GM12878 (cell line): ENCODE measurements around the gene AXDND1. TPM values are rescaled to one million over a fixed set of nuclear protein-coding genes. Genes with fewer than 3 reads are reported as not detected.

Source experiments
- BACH1 ChIP-seq: fragments of 450-650 bp; IDR thresholded peaks from 2 replicates; pipeline ENCODE4 v1.6.1; 2017; ENCODE audit warnings: mild to moderate bottlenecking, borderline replicate concordance
- BHLHE40 ChIP-seq, 2 experiments: fragments of 450-650 bp in 1 of 2; IDR thresholded peaks; 2 replicates each; pipeline ENCODE4 v1.6.1; 2011 to 2017; ENCODE audit warnings: low read depth in 2 of 2, borderline replicate concordance in 1 of 2, improper control_type of control experiment in 1 of 2, low read length in 1 of 2, mild to moderate bottlenecking in 1 of 2
- ESRRA ChIP-seq: IDR thresholded peaks from 2 replicates; pipeline ENCODE4 v1.6.1; 2012; ENCODE audit warnings: mild to moderate bottlenecking, low read length, improper control_type of control experiment
- ETV6 ChIP-seq, 2 experiments: fragments of 450-650 bp in 1 of 2; IDR thresholded peaks in 1 of 2; conservative IDR thresholded peaks in 1 of 2; 2 replicates each; pipeline ENCODE4 v1.6.1; 2014; ENCODE audit warnings: antibody characterized with exemption in 1 of 2, borderline replicate concordance in 1 of 2, low read depth in 1 of 2, mild to moderate bottlenecking in 1 of 2, moderate library complexity in 1 of 2
- KLF5 ChIP-seq: fragments of 450-650 bp; IDR thresholded peaks from 2 replicates; pipeline ENCODE4 v1.6.1; 2014; ENCODE audit warnings: mild to moderate bottlenecking; ENCODE audit not compliant: partially characterized antibody
- NRF1 ChIP-seq: conservative IDR thresholded peaks from 2 replicates; pipeline ENCODE4 v1.6.1; 2011; ENCODE audit warnings: mild to moderate bottlenecking, low read depth, low read length, improper control_type of control experiment
- SMARCA5 ChIP-seq: fragments of 450-650 bp; IDR thresholded peaks from 2 replicates; pipeline ENCODE4 v1.6.1; 2017; ENCODE audit warnings: mild to moderate bottlenecking
- YY1 ChIP-seq: IDR thresholded peaks from 2 replicates; pipeline ENCODE4 v1.6.1; 2011; ENCODE audit warnings: low read depth, mild to moderate bottlenecking, low read length
- polyA plus RNA-seq, 11 experiments: library from polyadenylated mRNA; depleted of rRNA in 4 of 11; unstranded in 6 of 11; stranded (reverse) in 5 of 11; fragments of >200 nt; fragmentation: Nextera tagmentation in 4 of 11; fragmentation: Illumina TruSeq in 1 of 11; extraction: Ambion mirVana in 4 of 11; extraction: Trizol in 1 of 11; gene quantifications; 1 replicate in 1 of 11; 2 replicates in 10 of 11; pipeline versions ENCODE4 v1.2.1 to v1.2.3, GENCODE V29; 2011 to 2016; ENCODE audit warnings: inconsistent platforms in 2 of 11, missing spikeins in 2 of 11, low read depth in 1 of 11
- total RNA-seq, 4 experiments: library from RNA; depleted of rRNA in 3 of 4; stranded (reverse); fragments of >200 nt in 3 of 4; fragmentation: Illumina TruSeq in 1 of 4; extraction: Trizol in 1 of 4; gene quantifications; 2 replicates each; pipeline versions ENCODE4 v1.2.1 to v1.2.3, GENCODE V29; 2013 to 2021
- TF ChIP-seq, protein P1 (sequence below): IDR thresholded peaks from 2 replicates; pipeline ENCODE4 v1.6.1; 2012; ENCODE audit warnings: low read depth, low read length, improper control_type of control experiment
- TF ChIP-seq, protein P2 (sequence below): fragments of 450-650 bp; IDR thresholded peaks from 2 replicates; pipeline ENCODE4 v1.6.1; 2017; ENCODE audit warnings: antibody characterized with exemption, mild to moderate bottlenecking, moderate library complexity

The AXDND1 gene
- total and polyA plus RNA-seq, 10 of the 15 experiments (the other 5 are each of a cell fraction or from before 2014, with no cell fraction given) = 0.12 to 0.84 (median 0.42) TPM

DNA sequence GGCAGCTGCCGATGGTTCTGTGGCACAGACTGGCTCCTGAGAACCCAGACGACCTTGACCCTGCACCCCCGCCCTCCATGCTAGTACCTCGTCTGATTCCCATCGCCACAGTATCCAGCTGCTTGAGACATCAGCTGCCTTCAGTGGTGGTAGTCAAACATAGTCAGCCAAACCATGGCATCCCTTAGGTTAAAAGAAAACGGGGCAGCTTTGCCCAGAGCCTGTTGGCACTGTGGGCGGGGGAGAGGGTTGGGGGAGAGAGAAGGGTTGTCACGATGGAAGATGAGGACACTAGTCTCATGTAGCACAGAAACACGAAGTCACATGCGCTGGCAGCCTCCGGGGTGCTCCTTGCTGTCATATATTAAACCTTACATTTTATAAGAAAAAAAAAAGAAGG, 224.9 kb downstream of the AXDND1 start (continued):
- no peak for TF ChIP-seq BACH1
- TF ChIP-seq, protein P1, sequence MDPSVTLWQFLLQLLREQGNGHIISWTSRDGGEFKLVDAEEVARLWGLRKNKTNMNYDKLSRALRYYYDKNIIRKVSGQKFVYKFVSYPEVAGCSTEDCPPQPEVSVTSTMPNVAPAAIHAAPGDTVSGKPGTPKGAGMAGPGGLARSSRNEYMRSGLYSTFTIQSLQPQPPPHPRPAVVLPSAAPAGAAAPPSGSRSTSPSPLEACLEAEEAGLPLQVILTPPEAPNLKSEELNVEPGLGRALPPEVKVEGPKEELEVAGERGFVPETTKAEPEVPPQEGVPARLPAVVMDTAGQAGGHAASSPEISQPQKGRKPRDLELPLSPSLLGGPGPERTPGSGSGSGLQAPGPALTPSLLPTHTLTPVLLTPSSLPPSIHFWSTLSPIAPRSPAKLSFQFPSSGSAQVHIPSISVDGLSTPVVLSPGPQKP = no peak
- no peak for TF ChIP-seq ETV6 (conservative IDR thresholded peaks at IDR 0.05 in 1 of 2, IDR thresholded peaks at IDR 0.05 in 1 of 2; ENCODE audit: borderline replicate concordance in 1 of 2, low read depth in 1 of 2)
- TF ChIP-seq KLF5 = no peak
- TF ChIP-seq YY1 = no peak
- TF ChIP-seq BHLHE40 (IDR thresholded peaks at IDR 0.05; ENCODE audit: borderline replicate concordance in 1 of 2, low read depth in 2 of 2, low read length in 1 of 2) = no peak
- TF ChIP-seq SMARCA5 = no peak
- no peak for TF ChIP-seq NRF1
- no peak for TF ChIP-seq ESRRA
- TF ChIP-seq, protein P2, sequence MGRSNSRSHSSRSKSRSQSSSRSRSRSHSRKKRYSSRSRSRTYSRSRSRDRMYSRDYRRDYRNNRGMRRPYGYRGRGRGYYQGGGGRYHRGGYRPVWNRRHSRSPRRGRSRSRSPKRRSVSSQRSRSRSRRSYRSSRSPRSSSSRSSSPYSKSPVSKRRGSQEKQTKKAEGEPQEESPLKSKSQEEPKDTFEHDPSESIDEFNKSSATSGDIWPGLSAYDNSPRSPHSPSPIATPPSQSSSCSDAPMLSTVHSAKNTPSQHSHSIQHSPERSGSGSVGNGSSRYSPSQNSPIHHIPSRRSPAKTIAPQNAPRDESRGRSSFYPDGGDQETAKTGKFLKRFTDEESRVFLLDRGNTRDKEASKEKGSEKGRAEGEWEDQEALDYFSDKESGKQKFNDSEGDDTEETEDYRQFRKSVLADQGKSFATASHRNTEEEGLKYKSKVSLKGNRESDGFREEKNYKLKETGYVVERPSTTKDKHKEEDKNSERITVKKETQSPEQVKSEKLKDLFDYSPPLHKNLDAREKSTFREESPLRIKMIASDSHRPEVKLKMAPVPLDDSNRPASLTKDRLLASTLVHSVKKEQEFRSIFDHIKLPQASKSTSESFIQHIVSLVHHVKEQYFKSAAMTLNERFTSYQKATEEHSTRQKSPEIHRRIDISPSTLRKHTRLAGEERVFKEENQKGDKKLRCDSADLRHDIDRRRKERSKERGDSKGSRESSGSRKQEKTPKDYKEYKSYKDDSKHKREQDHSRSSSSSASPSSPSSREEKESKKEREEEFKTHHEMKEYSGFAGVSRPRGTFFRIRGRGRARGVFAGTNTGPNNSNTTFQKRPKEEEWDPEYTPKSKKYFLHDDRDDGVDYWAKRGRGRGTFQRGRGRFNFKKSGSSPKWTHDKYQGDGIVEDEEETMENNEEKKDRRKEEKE = no peak
- TF ChIP-seq, all 136 proteins: peak for 0
